T-cell (primary cell): ENCODE data around the gene PCDH12. TPM values are rescaled to one million over a fixed set of nuclear protein-coding genes. Genes with fewer than 3 reads are reported as not detected.

Experiments
- ATAC-seq, 4 experiments: fragments of 200-7000 bp in 3 of 4; fragments of 150-1000 bp in 1 of 4; cut with Tn5 transposase; replicated peaks in 1 of 4; 1 replicate in 3 of 4; 2 replicates in 1 of 4; pipeline ENCODE4 v1.10.0; 2021; ENCODE audit warnings: moderate library complexity in 3 of 4, mild to moderate bottlenecking in 2 of 4, moderate number of reproducible peaks in 1 of 4
- CTCF ChIA-PET, 2 donors: fragments of 300-600 bp; sonication (Branson Sonifier 250); formaldehyde crosslinking; loops; one replicate each; lab custom pipeline; 2022; ENCODE audit warnings: antibody characterized with exemption in 2 of 2; lab: Charles Lee
- POLR2A ChIA-PET, 2 donors: fragments of 300-600 bp; sonication (Branson Sonifier 250); formaldehyde crosslinking; loops; one replicate each; lab custom pipeline; 2022; ENCODE audit warnings: antibody characterized with exemption in 2 of 2; lab: Charles Lee
- DNase-seq, 35 experiments: peaks; one replicate each; pipeline versions ENCODE4 v3.0.0 to v3.0.0-alpha.2; 2013 to 2023
- H3K27ac ChIP-seq: one replicate; pipeline ENCODE4 v1.5.1; 2013; ENCODE audit warnings: low read length
- H3K27me3 ChIP-seq, 2 experiments: replicated peaks in 1 of 2; 1 replicate in 1 of 2; 2 replicates in 1 of 2; pipeline versions ENCODE4 v1.6.1 to v1.7.0; 2013; ENCODE audit warnings: low read length in 1 of 2, mixed read lengths in 1 of 2; ENCODE audit not compliant: control insufficient read depth in 2 of 2, insufficient read depth in 2 of 2; ENCODE audit errors: extremely low read depth in 1 of 2
- H3K36me3 ChIP-seq, 2 donors: 1 replicate in 1 of 2; 2 replicates in 1 of 2; pipeline versions ENCODE4 v1.6.1 to v1.7.0; 2013; ENCODE audit warnings: low read length in 1 of 2; ENCODE audit not compliant: control insufficient read depth in 2 of 2, insufficient read depth in 1 of 2; ENCODE audit errors: extremely low read depth in 1 of 2
- H3K4me1 ChIP-seq, 2 experiments: 1 replicate in 1 of 2; 2 replicates in 1 of 2; pipeline versions ENCODE4 v1.6.1 to v1.7.0; 2013; ENCODE audit warnings: low read length in 2 of 2, mixed read lengths in 1 of 2; ENCODE audit not compliant: insufficient read depth in 2 of 2, control insufficient read depth in 1 of 2; ENCODE audit errors: extremely low read depth in 1 of 2
- H3K4me3 ChIP-seq, 2 donors: 1 replicate in 1 of 2; 2 replicates in 1 of 2; pipeline versions ENCODE4 v1.5.1 to v1.7.0; 2013; ENCODE audit warnings: mild to moderate bottlenecking in 2 of 2, low read length in 1 of 2, moderate library complexity in 1 of 2; ENCODE audit not compliant: control insufficient read depth in 1 of 2; ENCODE audit errors: extremely low read depth in 1 of 2
- H3K9me3 ChIP-seq: 2 replicates; pipeline ENCODE4 v1.7.0; 2013
- H3K27ac Mint-ChIP-seq, 2 donors: one replicate each; pipeline ENCODE4 v1.8.0; 2020 to 2021; ENCODE audit warnings: mild to moderate bottlenecking in 2 of 2, mixed read lengths in 2 of 2
- H3K27me3 Mint-ChIP-seq, 2 donors: one replicate each; pipeline ENCODE4 v1.8.0; 2021 to 2022; ENCODE audit warnings: mixed read lengths in 2 of 2
- H3K36me3 Mint-ChIP-seq: one replicate; pipeline ENCODE4 v1.8.0; 2021; ENCODE audit warnings: mixed read lengths
- H3K4me1 Mint-ChIP-seq, 3 donors: one replicate each; pipeline ENCODE4 v1.8.0; 2020 to 2022; ENCODE audit warnings: mixed read lengths in 3 of 3, mild to moderate bottlenecking in 1 of 3
- H3K4me3 Mint-ChIP-seq, 3 donors: one replicate each; pipeline ENCODE4 v1.8.0; 2020 to 2022; ENCODE audit warnings: mild to moderate bottlenecking in 3 of 3, mixed read lengths in 3 of 3, moderate library complexity in 3 of 3
- H3K9me3 Mint-ChIP-seq, 3 donors: one replicate each; pipeline ENCODE4 v1.8.0; 2020 to 2022; ENCODE audit warnings: mixed read lengths in 3 of 3
- WGBS: methylation state at CpG from one replicate; pipeline ENCODE4 v1.1.5; 2013; ENCODE audit warnings: missing lambda C conversion rate; ENCODE audit not compliant: insufficient coverage; 5-methylcytosine and 5-hydroxymethylcytosine counted together
- total RNA-seq, 35 experiments: library from RNA in 6 of 35; stranded (reverse) in 6 of 35; fragments of 120-200 nt in 1 of 35; gene quantifications; one replicate each; pipeline versions ENCODE4 v1.2.1 to v1.2.4 and lab custom pipeline; 2013 to 2026

PCDH12 gene
- total RNA-seq, 5 donors from 2014 or later (not counting 1 experiment from before 2014, with no cell fraction given), result 0.07 to 0.09 TPM; not detected in 3

DNA sequence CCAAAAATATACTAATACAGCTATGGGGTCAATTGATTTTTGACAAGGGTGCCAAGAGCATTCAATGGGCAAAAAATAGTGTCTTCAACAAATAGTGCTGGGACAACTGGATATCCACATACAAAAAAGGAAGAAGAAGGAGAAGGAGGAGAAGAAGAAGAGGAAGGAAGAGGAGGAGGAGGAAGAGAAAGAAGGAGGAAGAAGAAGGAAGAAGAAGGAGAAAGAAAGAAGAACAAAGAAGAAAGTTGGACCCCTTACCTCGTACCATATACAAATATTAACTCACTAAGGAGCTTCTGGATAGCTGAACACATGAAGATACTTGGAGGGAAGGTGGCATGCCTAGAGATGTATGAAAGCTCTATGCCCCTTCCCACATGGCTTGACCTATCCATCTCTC lies 51.5 kb downstream of the PCDH12 start:
- no peaks in the 10 kb centered on the region for H3K36me3 ChIP-seq
- H3K4me3 ChIP-seq, result no peak overlapping the region
- Mint-ChIP-seq H3K4me1 (no peaks in the 10 kb centered on the region), H3K9me3 (no peaks in the 10 kb centered on the region), H3K27me3 (peaks cover 13 to 15% of the 10 kb centered on the region in 2 donors), H3K36me3 (no peaks in the 10 kb centered on the region), H3K27ac (no peak overlapping the region), H3K4me3 (no peak overlapping the region)
- ATAC-seq (no peak), DNase-seq (no peak)
- ChIA-PET POLR2A (interaction anchor here in 1 of 2 donors (0.7 kb wide), 1 partner anchor 9 kb away, joined by 17 read pairs; no protein-coding TSS in a partner anchor), CTCF (interaction anchor here (0.7 to 1.1 kb wide), 2 partner anchors 27 to 28 kb away, joined by 3 to 4 read pairs; no protein-coding TSS in a partner anchor)
- H3K9me3 ChIP-seq, result no peaks in the 10 kb centered on the region
- H3K27me3 ChIP-seq, result peaks cover 0 to 19% of the 10 kb centered on the region in 2 experiments
- no CpG with 5 or more reads among the region's 1 CpG for WGBS
- H3K4me1 ChIP-seq, result no peaks in the 10 kb centered on the region
- H3K27ac ChIP-seq, result no peak overlapping the region

DNA sequence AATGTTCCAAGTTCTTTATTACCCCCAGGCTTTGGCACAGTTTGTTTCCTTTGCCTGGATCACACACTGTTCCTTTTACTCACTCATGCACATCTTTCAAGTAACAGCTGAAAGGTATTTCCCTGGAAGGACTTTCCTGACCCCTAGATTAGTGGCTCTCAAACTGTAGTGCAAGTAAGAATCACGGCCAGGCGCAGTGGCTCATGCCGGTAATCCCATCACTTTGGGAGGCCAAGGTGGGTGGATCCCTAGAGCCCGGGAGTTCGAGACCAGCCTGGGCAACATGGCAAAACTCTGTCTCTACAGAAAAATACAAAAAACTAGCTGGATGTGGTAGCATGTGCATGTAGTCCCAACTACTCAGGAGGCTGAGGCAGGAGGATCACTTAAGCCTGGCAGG lies 53.5 kb downstream of the PCDH12 start:
- no peak overlapping the region for H3K27ac ChIP-seq
- Mint-ChIP-seq H3K36me3 (no peaks in the 10 kb centered on the region), H3K9me3 (no peaks in the 10 kb centered on the region), H3K27ac (no peak overlapping the region), H3K4me3 (no peak overlapping the region), H3K27me3 (peaks cover 15 to 19% of the 10 kb centered on the region in 2 donors), H3K4me1 (no peaks in the 10 kb centered on the region)
- no peak overlapping the region for H3K4me3 ChIP-seq
- DNase-seq (no peak), ATAC-seq (no peak)
- H3K4me1 ChIP-seq, result no peaks in the 10 kb centered on the region
- no peaks in the 10 kb centered on the region for H3K36me3 ChIP-seq
- H3K27me3 ChIP-seq, result peaks cover 0 to 17% of the 10 kb centered on the region in 2 experiments
- POLR2A ChIA-PET, result no interaction called here
- WGBS, result 87% methylated on average over 3 of the region's 5 CpGs
- no peaks in the 10 kb centered on the region for H3K9me3 ChIP-seq
- CTCF ChIA-PET, result no interaction called here

DNA sequence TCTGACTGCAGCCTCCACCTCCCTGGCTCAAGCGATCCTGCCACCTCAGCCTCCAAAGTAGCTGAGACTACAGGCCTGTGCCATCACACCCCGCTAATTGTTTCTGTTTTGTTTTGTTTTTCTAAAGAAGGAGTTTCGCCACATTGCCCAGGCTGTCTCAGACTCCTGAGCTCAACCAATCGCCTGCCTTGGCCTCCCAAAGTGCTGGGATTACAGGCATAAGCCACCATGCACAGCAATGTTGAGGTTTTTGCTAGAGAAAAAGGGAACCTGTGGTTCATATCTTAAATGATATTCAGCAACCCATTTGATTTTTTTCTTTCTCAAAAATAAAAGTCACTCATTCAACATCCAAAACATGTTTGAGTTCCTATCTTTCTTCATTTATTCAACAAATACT lies 54.7 kb downstream of the PCDH12 start:
- no peak for ATAC-seq
- Histone ChIP-seq H3K27ac (no peak overlapping the region), H3K27me3 (peaks cover 0 to 17% of the 10 kb centered on the region in 2 experiments), H3K4me1 (no peaks in the 10 kb centered on the region), H3K36me3 (no peaks in the 10 kb centered on the region), H3K9me3 (no peaks in the 10 kb centered on the region), H3K4me3 (no peak overlapping the region)
- ChIA-PET CTCF (no interaction called here), POLR2A (interaction anchor here in 1 of 2 donors (0.6 kb wide), 1 partner anchor 217 kb away, joined by 3 read pairs; no protein-coding TSS in a partner anchor)
- no peaks in the 10 kb centered on the region for H3K4me1 Mint-ChIP-seq
- peaks cover 19 to 21% of the 10 kb centered on the region in 2 donors for H3K27me3 Mint-ChIP-seq
- H3K4me3 Mint-ChIP-seq, result no peak overlapping the region
- H3K36me3 Mint-ChIP-seq, result no peaks in the 10 kb centered on the region
- H3K9me3 Mint-ChIP-seq, result no peaks in the 10 kb centered on the region
- H3K27ac Mint-ChIP-seq, result no peak overlapping the region
- DNase-seq, result no peak
- WGBS, result no CpG with 5 or more reads among the region's 4 CpGs

DNA sequence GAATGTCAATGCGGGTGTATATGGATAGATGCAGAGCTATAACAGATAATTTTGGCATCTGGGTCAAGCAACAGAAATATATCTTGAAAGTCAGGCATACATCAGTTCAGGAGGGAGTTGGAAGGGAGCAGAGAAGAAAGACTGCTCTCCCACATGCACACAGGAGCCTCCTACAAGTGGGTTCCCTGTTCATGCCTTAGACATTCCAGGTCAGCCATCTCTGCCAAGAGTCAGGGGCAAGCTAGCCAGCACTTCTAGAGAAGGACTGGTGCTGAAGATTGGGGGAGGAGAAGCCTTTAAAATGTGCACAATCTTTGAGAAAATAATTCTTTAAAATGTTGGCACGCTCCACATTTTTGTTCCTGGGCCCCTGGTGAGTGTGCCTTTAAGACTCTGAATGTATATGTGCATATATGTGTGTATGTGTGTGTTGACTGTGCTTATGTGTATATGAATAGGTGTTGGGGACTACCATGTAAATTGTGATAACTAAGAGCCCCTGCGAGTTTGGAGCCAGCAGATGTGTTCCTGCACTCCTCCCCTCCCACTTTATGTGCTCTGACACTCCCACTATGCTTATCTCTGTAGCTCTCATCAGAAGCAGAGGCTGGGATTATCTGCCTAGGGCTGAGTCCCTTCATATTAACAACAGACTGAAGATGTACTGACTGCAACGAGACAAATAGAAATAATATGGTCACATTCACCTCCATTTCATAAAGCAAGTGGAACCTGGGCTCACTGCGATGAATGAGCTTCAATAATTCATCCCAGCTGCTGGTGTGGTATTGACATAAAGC lies 55.8 kb downstream of the PCDH12 start:
- no peaks in the 10 kb centered on the region for H3K9me3 ChIP-seq
- H3K27ac ChIP-seq, result no peak overlapping the region
- CTCF ChIA-PET, result no interaction called here
- no peak overlapping the region for H3K4me3 Mint-ChIP-seq
- peaks cover 0 to 17% of the 10 kb centered on the region in 2 experiments for H3K27me3 ChIP-seq
- H3K27ac Mint-ChIP-seq, result no peak overlapping the region
- H3K4me1 Mint-ChIP-seq, result no peaks in the 10 kb centered on the region
- peaks cover 19 to 21% of the 10 kb centered on the region in 2 donors for H3K27me3 Mint-ChIP-seq
- no peak for ATAC-seq
- H3K4me1 ChIP-seq, result no peaks in the 10 kb centered on the region
- H3K4me3 ChIP-seq, result no peak overlapping the region
- no peaks in the 10 kb centered on the region for H3K9me3 Mint-ChIP-seq
- H3K36me3 ChIP-seq, result no peaks in the 10 kb centered on the region
- WGBS, result 77% methylated on average over 3 of the region's 5 CpGs
- DNase-seq, result no peak
- H3K36me3 Mint-ChIP-seq, result no peaks in the 10 kb centered on the region
- POLR2A ChIA-PET, result no interaction called here

DNA sequence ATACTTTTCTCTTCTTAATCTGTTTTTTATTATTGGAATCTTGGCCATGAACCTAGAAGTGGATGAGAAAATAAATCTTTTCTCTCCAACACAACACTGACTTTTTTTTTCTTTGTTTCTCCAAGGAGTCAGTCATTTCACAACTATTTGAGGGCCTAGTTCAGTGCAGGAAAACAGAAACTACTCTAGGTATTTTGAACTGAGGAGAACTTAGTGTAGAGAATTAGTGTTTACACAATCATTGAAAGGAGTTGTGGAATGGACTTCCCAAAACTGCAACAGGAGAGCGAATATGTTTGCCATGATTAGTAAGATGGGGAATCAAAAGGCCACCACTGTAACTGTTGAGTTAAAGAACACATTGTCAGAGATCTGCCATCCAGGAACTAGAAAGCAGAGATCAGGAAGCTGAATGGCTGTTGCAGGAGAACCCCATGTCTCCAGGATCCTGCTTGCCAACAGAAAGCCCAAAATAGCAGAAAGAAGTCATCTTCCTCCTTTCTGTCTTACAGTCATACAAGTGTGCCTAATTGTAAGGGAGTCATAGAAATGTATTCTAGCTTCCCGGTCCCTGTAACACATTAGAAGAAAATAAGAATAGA lies 59.5 kb downstream of the PCDH12 start:
- ChIA-PET CTCF (no interaction called here), POLR2A (no interaction called here)
- Histone ChIP-seq H3K4me1 (no peaks in the 10 kb centered on the region), H3K36me3 (no peaks in the 10 kb centered on the region), H3K9me3 (no peaks in the 10 kb centered on the region), H3K4me3 (no peak overlapping the region), H3K27me3 (peaks cover 0 to 15% of the 10 kb centered on the region in 2 experiments), H3K27ac (no peak overlapping the region)
- Mint-ChIP-seq H3K4me3 (no peak overlapping the region), H3K36me3 (no peaks in the 10 kb centered on the region), H3K27me3 (peaks cover 21 to 22% of the 10 kb centered on the region in 2 donors), H3K9me3 (no peaks in the 10 kb centered on the region), H3K27ac (no peak overlapping the region), H3K4me1 (no peaks in the 10 kb centered on the region)
- DNase-seq (no peak), ATAC-seq (no peak)
- 100% methylated on average over 1 of the region's 2 CpGs for WGBS

DNA sequence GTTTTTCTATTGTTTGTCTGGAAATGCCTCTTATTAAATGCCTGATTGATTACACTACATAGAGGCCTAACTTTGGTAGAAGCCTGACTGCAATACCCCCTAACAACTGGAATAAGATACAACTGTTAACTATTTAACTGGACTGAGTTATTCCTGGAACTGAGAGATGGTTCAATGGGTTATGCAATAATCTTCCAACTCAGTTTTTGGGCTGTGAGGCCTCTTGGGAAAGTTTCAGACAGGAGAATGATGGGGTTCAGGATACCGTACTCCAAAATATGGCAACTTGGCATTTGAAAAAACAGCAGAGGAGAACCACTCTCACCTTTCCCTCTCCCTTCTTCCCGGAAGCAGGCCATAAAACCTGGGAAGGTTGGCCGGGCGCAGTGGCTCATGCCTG lies 60.6 kb downstream of the PCDH12 start:
- Histone ChIP-seq H3K27me3 (peaks cover 0 to 10% of the 10 kb centered on the region in 2 experiments), H3K36me3 (no peaks in the 10 kb centered on the region), H3K9me3 (no peaks in the 10 kb centered on the region), H3K4me3 (no peak overlapping the region), H3K27ac (no peak overlapping the region), H3K4me1 (no peaks in the 10 kb centered on the region)
- H3K27me3 Mint-ChIP-seq, result peaks cover 15 to 17% of the 10 kb centered on the region in 2 donors
- H3K36me3 Mint-ChIP-seq, result no peaks in the 10 kb centered on the region
- WGBS, result 100% methylated on average over 3 of the region's 4 CpGs
- no peaks in the 10 kb centered on the region for H3K9me3 Mint-ChIP-seq
- CTCF ChIA-PET, result no interaction called here
- ATAC-seq (no peak), DNase-seq (no peak)
- H3K27ac Mint-ChIP-seq, result no peak overlapping the region
- no peak overlapping the region for H3K4me3 Mint-ChIP-seq
- H3K4me1 Mint-ChIP-seq, result no peaks in the 10 kb centered on the region
- POLR2A ChIA-PET, result no interaction called here
